Spinal cord (tissue), 10 donors: ENCODE data around the gene ADGRL3. TPM values are rescaled to one million over a fixed set of nuclear protein-coding genes. Genes with fewer than 3 reads are reported as not detected.

Source experiments
- DNase-seq, 6 donors: peaks; one replicate each; pipeline versions ENCODE4 v3.0.0 to v3.0.0-alpha.2; 2013 to 2015; ENCODE audit warnings: low spot score in 6 of 6, low read depth in 4 of 6
- H3K27ac ChIP-seq: one replicate; pipeline ENCODE4 v1.5.1; 2013; ENCODE audit warnings: low read depth, low read length, control low read depth
- H3K27me3 ChIP-seq: one replicate; pipeline ENCODE4 v1.6.1; 2013; ENCODE audit warnings: low read length; ENCODE audit not compliant: control insufficient read depth, insufficient read depth
- H3K36me3 ChIP-seq: one replicate; pipeline ENCODE4 v1.6.1; 2013; ENCODE audit warnings: low read length; ENCODE audit not compliant: control insufficient read depth, insufficient read depth
- H3K4me1 ChIP-seq: one replicate; pipeline ENCODE4 v1.6.1; 2013; ENCODE audit warnings: low read length; ENCODE audit not compliant: control insufficient read depth, insufficient read depth
- H3K4me3 ChIP-seq: one replicate; pipeline ENCODE4 v1.5.1; 2013; ENCODE audit warnings: low read depth, low read length, control low read depth
- H3K9me3 ChIP-seq: one replicate; pipeline ENCODE4 v1.6.1; 2013; ENCODE audit warnings: low read length; ENCODE audit not compliant: control insufficient read depth, insufficient read depth
- WGBS: methylation state at CpG from one replicate; pipeline ENCODE4 v1.1.5; 2013; ENCODE audit warnings: missing lambda C conversion rate; ENCODE audit not compliant: insufficient coverage; 5-methylcytosine and 5-hydroxymethylcytosine counted together
- polyA plus RNA-seq, 2 donors: library from polyadenylated mRNA; unstranded; fragments of 120-200 nt; gene quantifications; one replicate each; pipeline ENCODE4 v1.2.1, GENCODE V29; 2013; ENCODE audit not compliant: insufficient read length in 2 of 2
- total RNA-seq, 2 donors: library from RNA; depleted of rRNA in 1 of 2; stranded (reverse); fragments of 120-200 nt in 1 of 2; fragments of >200 nt in 1 of 2; gene quantifications; one replicate each; pipeline versions ENCODE4 v1.2.3 to v1.2.4, GENCODE V29; 2013 to 2014
- donor health status: healthy.

Gene ADGRL3
- total and polyA plus RNA-seq, 4 donors, result 76.2 to 220 (median 114) TPM

GRCh38 chr4:61783050-61783449 is 582.9 kb downstream of the ADGRL3 start:
- Histone ChIP-seq H3K36me3 (no peaks in the 10 kb centered on the region), H3K27ac (no peak overlapping the region), H3K4me3 (no peak overlapping the region), H3K4me1 (no peaks in the 10 kb centered on the region), H3K27me3 (no peaks in the 10 kb centered on the region), H3K9me3 (no peaks in the 10 kb centered on the region)
- no peak for DNase-seq

DNA sequence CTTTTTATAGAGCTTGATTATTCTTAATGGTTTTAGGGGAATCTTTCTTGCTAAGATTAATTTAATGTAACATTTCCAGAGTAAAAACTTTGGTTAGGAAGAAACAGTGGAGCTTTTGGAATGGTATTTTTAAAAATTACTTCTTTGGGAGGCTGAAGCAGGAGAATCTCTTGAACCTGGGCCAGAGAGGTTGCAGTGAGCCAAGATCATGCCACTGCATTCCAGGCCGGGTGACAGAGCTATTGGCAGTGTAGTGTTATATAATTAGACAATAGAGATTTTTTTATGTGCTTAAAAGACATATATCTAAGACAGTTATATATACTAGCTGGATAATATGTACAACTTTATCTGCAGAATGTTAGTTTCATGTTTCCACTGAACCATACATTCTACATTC is 585.6 kb downstream of the ADGRL3 start:
- DNase-seq, result peak in 1 of 6 donors; percentile 56
- no peaks in the 10 kb centered on the region for H3K9me3 ChIP-seq
- no peaks in the 10 kb centered on the region for H3K27me3 ChIP-seq
- WGBS, result no CpG with 5 or more reads among the region's 1 CpG
- no peak overlapping the region for H3K4me3 ChIP-seq
- H3K27ac ChIP-seq, result no peak overlapping the region
- H3K4me1 ChIP-seq, result no peaks in the 10 kb centered on the region
- no peaks in the 10 kb centered on the region for H3K36me3 ChIP-seq

GRCh38 chr4:61786211-61786610 is 586.1 kb downstream of the ADGRL3 start:
- no CpG with 5 or more reads among the region's 2 CpGs for WGBS
- peak in 1 of 6 donors; percentile 15 for DNase-seq
- H3K4me3 ChIP-seq, result no peak overlapping the region

DNA sequence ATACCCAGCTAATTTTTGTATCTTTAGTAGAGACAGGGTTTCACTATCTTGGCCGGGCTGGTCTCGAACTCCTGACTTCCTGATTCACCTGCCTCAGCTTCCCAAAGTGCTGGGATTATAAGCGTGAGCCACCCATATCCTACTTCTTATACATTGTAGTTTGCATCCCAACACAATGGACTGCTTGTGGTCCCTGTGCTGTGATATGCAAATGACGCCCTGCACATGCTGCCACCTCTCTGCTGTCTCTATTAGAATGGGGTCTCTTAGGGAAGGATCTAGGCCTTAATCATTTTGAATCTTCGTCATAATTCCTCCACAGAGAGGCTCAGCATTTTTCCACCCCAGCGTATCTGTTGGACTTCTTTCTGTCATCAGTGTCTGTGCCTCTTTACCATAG is 595.9 kb downstream of the ADGRL3 start:
- no peaks in the 10 kb centered on the region for H3K4me1 ChIP-seq
- 70% methylated on average over 2 of the region's 6 CpGs for WGBS
- no peak overlapping the region for H3K4me3 ChIP-seq
- H3K36me3 ChIP-seq, result no peaks in the 10 kb centered on the region
- DNase-seq, result no peak
- H3K27ac ChIP-seq, result no peak overlapping the region
- no peaks in the 10 kb centered on the region for H3K9me3 ChIP-seq
- no peaks in the 10 kb centered on the region for H3K27me3 ChIP-seq

More at GRCh38 chr4:61786211-61786610, 586.1 kb downstream of the ADGRL3 start:
- Histone ChIP-seq H3K4me1 (no peaks in the 10 kb centered on the region), H3K9me3 (no peaks in the 10 kb centered on the region), H3K27me3 (no peaks in the 10 kb centered on the region), H3K27ac (no peak overlapping the region), H3K36me3 (no peaks in the 10 kb centered on the region)

DNA sequence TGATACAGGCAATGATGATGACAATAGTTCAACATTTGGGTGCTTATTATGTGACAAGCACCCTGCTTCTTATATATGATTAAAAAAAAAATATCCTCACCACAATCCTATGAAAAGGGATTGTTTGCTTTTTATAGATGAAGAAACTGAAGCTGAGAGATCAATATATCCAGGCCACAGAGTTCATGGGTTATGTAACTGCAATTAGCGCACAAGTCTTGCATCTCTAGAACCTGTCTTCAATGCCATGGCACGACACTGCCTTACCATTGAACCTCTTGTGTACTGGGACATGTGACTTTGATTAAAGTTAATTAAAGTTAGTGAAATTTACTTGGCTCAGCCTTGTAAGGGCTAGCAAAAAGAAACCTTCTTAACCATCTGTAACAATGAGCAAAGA is 599.7 kb downstream of the ADGRL3 start:
- WGBS, result no CpG with 5 or more reads among the region's 2 CpGs
- DNase-seq, result no peak
- no peak overlapping the region for H3K4me3 ChIP-seq
- no peak overlapping the region for H3K27ac ChIP-seq
- no peaks in the 10 kb centered on the region for H3K27me3 ChIP-seq
- no peaks in the 10 kb centered on the region for H3K36me3 ChIP-seq
- H3K9me3 ChIP-seq, result no peaks in the 10 kb centered on the region
- H3K4me1 ChIP-seq, result no peaks in the 10 kb centered on the region

GRCh38 chr4:61805227-61805626 is 605.1 kb downstream of the ADGRL3 start:
- whole genome bisulfite sequencing, result no CpG with 5 or more reads among the region's 2 CpGs
- Histone ChIP-seq H3K27ac (no peak overlapping the region), H3K36me3 (no peaks in the 10 kb centered on the region), H3K4me1 (no peaks in the 10 kb centered on the region), H3K27me3 (no peaks in the 10 kb centered on the region), H3K9me3 (no peaks in the 10 kb centered on the region), H3K4me3 (no peak overlapping the region)
- DNase-seq, result peak in 1 of 6 donors; percentile 42

DNA sequence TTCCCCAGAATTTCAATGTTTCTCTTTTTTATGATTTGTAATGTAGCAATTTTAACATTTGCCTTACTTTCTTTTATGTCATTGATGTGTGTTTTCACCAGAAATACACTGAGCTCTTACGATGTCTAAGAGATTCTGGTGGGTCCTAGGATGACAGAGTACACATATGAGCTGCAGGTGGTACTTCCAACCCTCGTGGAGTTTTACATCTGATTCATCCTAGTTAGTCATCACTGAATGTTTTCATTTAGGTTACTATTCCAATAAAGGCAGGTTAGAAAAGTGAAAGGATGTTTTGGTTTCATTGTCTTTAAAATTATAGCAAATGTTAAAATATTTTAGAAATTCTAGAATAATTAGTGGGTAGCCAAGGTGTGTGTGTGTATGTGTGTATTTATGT is 605.9 kb downstream of the ADGRL3 start:
- Histone ChIP-seq H3K9me3 (no peaks in the 10 kb centered on the region), H3K36me3 (no peaks in the 10 kb centered on the region), H3K4me3 (no peak overlapping the region), H3K27me3 (no peaks in the 10 kb centered on the region), H3K27ac (no peak overlapping the region), H3K4me1 (no peaks in the 10 kb centered on the region)
- no CpG with 5 or more reads among the region's 2 CpGs for WGBS
- DNase-seq, result no peak

DNA sequence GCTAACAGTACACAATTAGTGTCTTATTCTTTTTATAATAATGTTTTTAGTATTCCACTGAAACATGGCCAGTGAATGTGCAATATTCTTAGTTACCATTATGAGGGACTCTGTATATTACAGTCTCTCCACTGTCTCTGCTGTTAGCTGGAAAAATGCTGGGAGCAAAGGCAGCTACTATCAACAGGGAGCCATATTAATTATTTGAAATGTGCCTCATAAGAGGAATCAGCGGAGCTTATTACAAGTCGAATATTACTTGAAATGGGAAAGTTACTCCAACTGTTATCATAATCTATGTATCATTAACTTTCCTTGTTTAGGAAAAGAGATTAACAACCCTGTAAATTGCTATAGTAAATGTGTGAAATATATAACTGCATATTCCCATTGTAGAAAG is 612.0 kb downstream of the ADGRL3 start:
- WGBS, result no CpG with 5 or more reads among the region's 2 CpGs
- Histone ChIP-seq H3K36me3 (peaks cover 7% of the 10 kb centered on the region), H3K27me3 (no peaks in the 10 kb centered on the region), H3K9me3 (peaks cover 1% of the 10 kb centered on the region), H3K4me1 (no peaks in the 10 kb centered on the region), H3K27ac (no peak overlapping the region), H3K4me3 (no peak overlapping the region)
- DNase-seq, result peak in 4 of 6 donors; percentile 13 to 95 (median 28)

DNA sequence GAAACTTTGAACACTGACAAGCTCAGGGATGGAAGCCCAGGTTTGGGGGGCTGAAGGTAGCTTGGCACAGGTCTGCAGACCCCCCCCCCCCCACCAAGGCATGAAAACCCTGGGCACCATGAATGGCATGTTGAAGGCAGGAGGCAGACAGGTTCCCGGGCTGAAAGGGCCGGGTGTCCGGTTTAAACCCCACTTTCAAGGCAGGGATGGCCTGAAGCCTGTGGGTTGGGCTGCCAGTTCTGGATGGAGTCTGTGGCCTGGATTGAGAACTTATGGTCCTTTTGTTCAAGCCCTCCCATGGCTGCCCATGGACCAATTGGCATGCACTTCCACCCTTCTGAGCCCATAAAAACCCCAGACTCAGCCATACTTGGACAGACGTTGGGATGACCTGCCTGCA is 616.9 kb downstream of the ADGRL3 start:
- Histone ChIP-seq H3K4me3 (no peak overlapping the region), H3K4me1 (no peaks in the 10 kb centered on the region), H3K27me3 (no peaks in the 10 kb centered on the region), H3K9me3 (peaks cover 3% of the 10 kb centered on the region), H3K27ac (no peak overlapping the region), H3K36me3 (peaks cover 9% of the 10 kb centered on the region)
- WGBS, result 97% methylated on average over 4 of the region's 4 CpGs
- DNase-seq, result no peak

DNA sequence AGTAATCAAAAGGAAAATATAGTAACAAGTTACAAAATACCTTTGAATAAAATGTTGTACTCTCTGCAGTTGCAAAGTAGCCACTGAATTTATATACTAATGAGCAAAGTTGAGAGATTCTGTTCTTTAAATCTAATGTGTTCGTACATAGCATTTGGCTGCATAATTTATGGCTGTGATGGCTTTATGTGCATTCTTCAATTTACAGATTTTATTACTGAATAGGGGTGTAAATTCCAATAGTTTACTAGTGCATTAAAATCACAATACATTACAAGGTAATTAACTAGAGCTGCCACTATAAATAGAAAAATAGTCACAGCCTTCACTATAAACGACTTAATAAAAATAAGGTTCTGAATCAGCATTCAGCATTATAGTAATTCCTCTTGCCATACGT is 620.0 kb downstream of the ADGRL3 start:
- DNase-seq, result no peak
- peaks cover 3% of the 10 kb centered on the region for H3K9me3 ChIP-seq
- H3K36me3 ChIP-seq, result peaks cover 9% of the 10 kb centered on the region
- H3K27ac ChIP-seq, result no peak overlapping the region
- no CpG with 5 or more reads among the region's 3 CpGs for WGBS
- no peaks in the 10 kb centered on the region for H3K4me1 ChIP-seq
- no peaks in the 10 kb centered on the region for H3K27me3 ChIP-seq
- no peak overlapping the region for H3K4me3 ChIP-seq
